PFSK-1 (cell line): ENCODE data around the gene RCN1.

Experiments
- POLR2AphosphoS5 ChIP-seq: IDR thresholded peaks from 2 replicates; pipeline ENCODE4 v1.6.1; 2012; ENCODE audit warnings: low read depth, mild to moderate bottlenecking, control low read depth, low read length, moderate library complexity
- TAF1 ChIP-seq: IDR thresholded peaks from 2 replicates; pipeline ENCODE4 v1.6.1; 2012; ENCODE audit warnings: low read length, control low read depth, borderline replicate concordance; ENCODE audit not compliant: insufficient read depth
- TF ChIP-seq, protein P1 (sequence below), 2 experiments: IDR thresholded peaks; 2 replicates each; pipeline versions ENCODE4 v1.6.1 to v1.8.0; 2011 to 2012; ENCODE audit warnings: low read depth in 2 of 2, low read length in 2 of 2, control low read depth in 1 of 2, inconsistent platforms in 1 of 2, mild to moderate bottlenecking in 1 of 2, moderate library complexity in 1 of 2; ENCODE audit not compliant: insufficient read depth in 1 of 2

DNA sequence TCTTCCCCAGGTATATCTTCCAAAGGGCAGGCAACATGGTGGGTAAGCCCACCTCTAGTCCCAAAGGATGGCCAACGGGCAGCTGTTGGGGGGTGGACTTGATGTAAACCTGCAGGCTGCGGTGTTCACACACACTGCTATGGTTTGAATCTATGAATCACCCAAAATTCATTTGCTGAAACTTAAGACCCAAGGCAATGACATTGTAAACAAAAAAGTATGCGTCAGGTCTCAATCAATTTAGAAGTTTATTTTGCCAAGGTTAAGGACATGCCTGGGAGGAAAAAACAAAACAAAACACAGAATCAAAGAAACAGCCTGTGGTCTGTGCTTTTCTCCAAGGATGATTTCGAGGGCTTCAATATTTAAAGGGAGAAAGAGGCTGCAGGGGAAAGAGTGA lies 18.3 kb downstream of the RCN1 start:
- TF ChIP-seq TAF1 (no peak), POLR2AphosphoS5 (no peak)
- TF ChIP-seq, protein P1, sequence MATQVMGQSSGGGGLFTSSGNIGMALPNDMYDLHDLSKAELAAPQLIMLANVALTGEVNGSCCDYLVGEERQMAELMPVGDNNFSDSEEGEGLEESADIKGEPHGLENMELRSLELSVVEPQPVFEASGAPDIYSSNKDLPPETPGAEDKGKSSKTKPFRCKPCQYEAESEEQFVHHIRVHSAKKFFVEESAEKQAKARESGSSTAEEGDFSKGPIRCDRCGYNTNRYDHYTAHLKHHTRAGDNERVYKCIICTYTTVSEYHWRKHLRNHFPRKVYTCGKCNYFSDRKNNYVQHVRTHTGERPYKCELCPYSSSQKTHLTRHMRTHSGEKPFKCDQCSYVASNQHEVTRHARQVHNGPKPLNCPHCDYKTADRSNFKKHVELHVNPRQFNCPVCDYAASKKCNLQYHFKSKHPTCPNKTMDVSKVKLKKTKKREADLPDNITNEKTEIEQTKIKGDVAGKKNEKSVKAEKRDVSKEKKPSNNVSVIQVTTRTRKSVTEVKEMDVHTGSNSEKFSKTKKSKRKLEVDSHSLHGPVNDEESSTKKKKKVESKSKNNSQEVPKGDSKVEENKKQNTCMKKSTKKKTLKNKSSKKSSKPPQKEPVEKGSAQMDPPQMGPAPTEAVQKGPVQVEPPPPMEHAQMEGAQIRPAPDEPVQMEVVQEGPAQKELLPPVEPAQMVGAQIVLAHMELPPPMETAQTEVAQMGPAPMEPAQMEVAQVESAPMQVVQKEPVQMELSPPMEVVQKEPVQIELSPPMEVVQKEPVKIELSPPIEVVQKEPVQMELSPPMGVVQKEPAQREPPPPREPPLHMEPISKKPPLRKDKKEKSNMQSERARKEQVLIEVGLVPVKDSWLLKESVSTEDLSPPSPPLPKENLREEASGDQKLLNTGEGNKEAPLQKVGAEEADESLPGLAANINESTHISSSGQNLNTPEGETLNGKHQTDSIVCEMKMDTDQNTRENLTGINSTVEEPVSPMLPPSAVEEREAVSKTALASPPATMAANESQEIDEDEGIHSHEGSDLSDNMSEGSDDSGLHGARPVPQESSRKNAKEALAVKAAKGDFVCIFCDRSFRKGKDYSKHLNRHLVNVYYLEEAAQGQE (IDR thresholded peaks at IDR 0.05; ENCODE audit: insufficient read depth in 1 of 2, low read depth in 2 of 2, low read length in 2 of 2) = no peak
